Stimulated activated CD4-positive, alpha-beta T cell treated with anti-CD3 and anti-CD28 coated beads, TNF-alpha, amount 100 ng/mL, for 48 hours (primary cell): ENCODE measurements around the gene RGS14.

Source experiments
- DNase-seq, 3 donors: peaks; one replicate each; pipeline ENCODE4 v3.0.0-alpha.2; 2020; ENCODE audit warnings: low read depth in 3 of 3

RGS14 gene

DNA sequence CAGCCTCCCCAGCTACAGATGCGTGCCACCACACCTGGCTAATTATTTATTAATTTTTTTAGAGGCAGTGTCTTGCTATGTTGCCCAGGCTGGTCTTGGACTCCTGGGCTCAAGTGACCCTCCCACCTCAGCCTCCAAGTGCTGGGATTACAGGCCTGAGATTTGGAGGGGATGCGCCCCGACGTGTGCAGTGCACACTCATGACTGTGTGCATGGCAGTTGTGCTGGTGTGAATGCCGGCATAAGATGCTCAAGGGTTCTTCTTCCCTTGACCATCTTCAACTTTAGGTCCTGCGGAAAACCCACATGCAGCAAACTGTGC lies 23.0 kb downstream of the RGS14 start:
- no peak for DNase-seq

DNA sequence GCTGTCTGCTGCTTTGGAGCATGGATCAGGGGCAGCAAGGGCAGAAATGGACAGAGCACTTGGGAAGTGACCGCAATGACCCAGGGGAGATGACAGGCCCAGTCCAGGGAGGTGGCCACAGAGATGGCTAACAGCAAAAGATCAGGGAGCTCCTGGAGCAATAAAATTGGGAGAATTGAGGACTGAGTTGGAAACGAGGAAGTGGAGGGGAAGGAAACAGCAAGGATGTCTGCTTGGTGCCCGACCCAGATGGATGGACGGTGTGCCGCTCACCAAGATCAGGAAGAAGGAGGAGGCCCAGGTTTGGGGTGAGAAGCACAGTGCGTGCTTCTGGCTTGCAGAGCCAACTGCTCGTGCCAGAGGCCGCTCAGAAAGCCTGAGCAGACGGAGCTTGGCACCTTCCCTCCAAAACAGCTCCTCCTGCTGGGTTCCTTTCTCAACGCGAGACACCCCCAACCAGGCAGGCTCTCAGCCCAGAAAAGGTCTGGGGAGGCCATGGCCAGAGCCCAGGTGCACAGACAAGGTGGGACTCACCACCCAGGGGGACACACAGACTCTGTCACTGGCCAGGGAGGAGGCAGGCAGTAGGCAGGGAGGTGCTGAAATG lies 24.8 kb downstream of the RGS14 start:
- no peak for DNase-seq

DNA sequence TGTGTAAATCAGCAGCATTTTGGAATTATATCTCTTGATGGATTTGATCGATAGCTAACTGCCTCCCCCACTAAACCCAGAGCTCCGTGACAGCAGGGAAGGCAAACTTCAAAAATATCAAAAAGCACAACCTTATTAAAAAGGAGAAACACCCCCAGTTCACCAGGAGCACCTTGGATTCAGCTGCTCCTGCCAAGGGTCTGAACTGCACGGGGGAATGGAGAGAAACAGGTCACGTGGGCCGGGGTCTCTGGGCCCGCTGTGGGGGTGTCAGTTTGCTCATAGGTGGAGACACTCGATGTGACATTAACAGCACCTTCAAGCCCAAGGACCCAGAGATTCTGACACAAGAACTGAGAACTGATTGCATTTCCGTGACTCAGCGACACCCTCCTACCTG lies 25.5 kb downstream of the RGS14 start:
- no peak for DNase-seq

DNA sequence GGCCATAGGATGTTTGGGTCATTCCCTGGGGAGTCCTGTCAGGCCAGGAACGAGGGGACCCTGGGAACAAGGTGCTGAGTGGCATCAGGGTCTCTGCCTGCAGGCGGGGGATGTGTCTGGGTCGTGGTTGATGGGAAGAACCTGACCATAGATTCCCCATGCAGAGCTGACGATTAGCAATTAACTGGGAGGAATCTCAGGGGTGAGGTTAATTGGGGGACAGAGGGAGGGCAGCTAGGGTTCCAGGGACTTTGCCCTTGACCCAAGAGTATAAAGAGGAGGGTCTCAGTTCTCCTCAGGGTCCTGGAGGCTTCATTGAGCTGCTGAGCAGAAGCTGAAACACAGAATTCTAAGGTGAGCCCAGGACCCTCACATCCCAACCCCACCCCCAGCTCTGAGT lies 26.4 kb downstream of the RGS14 start, which contains the start of gene SLC34A1:
Gene SLC34A1, plus strand, starts transcription at position 301 of the 400 bp plus-strand sequence. CDS start 1,308 bp downstream, outside the sequence.
- no peak for DNase-seq

DNA sequence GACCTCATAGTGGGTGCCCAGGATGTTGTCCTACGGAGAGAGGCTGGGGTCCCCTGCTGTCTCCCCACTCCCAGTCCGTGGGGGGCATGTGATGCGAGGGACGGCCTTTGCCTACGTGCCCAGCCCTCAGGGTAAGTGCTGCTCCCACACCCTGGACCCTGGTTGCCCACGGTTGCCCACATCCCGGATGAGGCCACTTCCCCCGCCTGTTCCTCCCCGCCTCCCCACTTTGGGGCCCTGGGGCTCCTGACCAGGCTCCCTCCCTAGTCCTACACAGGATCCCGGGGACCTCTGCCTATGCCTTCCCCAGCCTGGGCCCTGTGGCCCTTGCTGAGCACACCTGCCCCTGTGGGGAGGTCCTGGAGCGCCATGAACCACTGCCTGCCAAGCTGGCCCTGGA lies 28.0 kb downstream of the RGS14 start:
- no peak for DNase-seq

DNA sequence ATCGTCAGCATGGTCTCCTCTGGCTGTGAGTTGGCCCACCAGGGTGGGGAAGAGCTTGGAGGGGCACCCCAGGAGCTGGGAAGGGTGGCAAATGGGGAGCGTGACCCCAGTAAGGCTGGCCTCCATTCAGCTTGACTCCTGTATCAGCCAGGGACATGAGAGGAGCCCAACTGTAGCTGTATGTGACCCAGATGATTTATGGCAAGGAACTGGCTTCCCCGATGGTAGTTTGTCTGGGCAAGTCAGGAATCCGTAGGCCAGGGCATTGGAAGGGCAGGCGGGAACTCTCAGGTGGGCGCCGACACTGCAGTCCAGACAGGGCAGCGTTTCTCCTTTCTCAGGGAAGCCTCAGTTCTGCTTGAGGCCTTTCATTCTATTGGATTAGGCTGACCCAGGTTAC lies 28.8 kb downstream of the RGS14 start:
- no peak for DNase-seq

DNA sequence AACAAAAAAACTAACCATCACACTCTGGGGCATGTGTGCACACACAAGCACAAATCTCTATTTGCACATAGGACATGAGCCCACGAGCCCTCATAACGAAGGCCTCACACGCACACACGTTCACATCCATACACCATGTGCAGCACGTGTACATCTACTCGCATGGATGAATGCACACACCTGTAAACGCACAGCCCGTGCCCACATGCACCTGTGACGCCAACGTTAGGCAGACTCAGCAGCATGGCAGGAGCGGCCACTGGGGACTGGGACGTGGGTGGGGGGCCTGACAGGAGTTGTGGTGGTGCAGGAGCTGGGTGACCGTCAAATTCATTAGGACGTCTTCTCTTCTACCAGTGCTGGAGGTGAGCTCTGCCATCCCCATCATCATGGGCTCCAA lies 29.7 kb downstream of the RGS14 start:
- no peak for DNase-seq

DNA sequence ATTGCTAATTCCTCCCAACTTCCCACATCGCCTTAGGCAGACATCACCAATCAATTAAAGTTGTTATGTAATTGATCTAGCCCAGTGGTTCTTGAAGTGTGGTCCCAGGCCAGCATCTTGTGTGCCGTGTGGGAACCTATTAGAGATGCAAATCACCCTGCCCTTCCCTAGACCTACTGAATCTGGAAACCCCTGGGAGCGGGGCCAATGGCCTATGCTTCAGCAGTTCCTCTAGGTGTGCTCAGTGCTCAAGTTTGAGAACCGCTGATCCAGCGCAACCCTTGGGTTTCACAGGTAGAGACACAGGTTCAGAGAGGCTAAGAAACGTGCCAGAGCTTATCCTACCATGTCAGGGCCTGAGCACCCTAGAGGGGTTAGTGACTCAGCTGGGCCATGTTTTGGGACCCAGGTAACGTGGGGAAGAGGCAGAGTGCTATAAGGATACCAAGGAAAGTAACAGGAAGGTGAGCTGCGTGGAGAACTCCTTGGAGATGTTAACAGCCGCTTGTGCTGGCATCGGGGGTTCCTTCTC lies 30.9 kb downstream of the RGS14 start:
- no peak for DNase-seq

DNA sequence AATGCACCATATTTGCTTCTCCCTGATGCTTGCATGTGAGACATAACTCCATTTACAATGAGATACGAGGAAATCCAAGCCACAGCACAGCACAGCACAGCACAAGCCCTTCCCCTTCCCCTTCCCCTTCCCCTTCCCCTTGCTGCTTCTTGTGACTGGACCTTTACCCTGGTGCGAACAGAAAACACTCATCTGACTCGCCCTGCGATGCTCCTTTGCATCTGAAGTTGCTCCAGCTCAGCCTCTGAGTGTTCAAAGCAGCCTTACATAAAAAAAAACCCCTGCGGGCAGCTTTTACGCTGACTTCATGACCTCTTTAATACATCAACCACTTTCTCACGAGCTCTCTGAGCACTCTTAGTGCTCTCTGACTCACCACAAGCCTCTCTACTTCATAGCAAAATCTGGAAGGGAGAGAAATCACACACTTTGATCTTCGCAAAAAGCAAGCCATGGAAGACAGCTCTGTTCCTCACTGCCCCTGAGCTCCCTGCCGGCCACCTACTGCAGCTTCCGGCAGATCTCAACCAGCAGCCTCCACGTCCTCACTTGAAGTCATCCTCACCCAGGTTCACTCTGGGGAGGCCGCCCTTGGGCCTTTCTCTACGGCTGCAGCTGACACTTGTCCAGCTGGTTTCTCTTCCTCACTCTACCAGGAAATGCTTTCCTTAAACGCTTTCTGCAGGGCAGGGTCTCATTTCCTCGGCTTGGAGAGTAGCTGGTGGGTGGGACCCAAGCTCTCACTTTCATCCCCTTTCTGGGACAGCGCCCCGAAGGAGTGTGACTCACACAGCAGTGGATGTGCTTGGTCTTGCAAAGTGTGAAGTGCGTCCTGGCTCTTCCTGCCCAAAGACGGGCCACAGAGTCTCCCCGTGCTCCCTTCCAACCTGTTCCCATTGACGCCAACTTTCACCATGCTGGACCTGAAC lies 31.8 kb downstream of the RGS14 start:
- DNase-seq: peak in 1 of 3 donors; percentile 42

DNA sequence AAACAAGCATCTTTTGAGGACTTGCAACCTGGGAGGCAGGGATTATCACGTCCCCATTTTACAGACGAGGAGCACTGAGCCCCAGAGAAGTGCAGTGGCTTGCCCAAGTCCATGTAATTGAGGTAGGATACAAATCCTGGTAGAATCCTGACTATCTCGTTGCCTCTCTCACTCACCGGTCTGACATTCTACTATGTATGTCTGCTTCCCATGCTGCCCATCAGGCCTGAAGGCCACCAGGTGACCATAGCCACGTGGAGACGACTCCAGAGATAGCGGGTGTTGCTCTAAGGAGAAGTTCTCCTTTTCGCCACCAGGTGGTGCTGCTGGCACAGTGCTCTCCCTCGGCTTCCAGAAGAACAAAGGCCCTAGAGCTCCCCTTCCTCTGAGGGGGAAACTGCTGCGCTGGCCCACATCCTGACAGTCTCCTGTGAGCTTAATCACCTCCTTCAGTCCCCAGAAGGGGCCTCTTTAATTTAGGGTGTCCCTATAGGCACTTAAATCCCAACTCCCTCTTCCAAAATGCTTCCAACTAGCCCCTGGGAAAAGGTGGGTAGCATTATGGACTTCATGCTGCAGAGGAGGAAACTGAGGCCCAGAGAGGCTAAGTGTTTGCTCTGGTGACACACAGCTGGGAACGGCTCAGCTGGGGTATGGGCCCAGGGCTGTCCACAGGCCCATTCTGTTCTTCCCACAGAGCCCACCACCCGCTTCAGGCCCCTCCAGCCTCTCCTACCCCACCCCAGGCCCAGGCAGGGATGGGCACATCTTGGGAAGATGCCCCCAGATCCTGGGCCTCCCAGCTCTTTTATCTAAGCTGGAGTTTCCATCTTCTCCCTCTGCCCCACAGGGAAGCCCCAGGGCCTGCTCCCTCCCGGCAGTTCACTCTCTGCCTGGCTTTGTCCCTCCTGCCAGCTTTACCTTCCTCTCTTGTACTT lies 32.9 kb downstream of the RGS14 start:
- peak; percentile 76 to 80 (median 80) for DNase-seq

DNA sequence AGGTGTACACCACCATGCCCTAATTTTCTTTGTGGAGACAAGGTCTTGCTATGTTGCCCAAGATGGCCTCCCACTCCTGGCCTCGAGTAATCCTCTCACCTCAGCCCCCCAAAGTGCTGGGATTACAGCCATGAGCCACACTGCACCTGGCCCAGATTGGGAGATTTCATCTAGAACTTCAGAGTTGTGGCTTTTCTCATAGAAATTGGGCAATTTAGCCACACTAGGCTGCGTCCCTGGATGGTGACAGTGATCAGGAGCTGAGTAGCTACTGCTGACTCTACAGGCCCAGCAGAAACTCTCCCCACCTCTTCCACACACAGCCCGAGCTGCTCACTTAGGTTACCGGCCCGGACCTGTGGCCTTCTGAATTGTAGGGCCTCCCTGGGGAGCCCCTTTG lies 35.0 kb downstream of the RGS14 start:
- no peak for DNase-seq

DNA sequence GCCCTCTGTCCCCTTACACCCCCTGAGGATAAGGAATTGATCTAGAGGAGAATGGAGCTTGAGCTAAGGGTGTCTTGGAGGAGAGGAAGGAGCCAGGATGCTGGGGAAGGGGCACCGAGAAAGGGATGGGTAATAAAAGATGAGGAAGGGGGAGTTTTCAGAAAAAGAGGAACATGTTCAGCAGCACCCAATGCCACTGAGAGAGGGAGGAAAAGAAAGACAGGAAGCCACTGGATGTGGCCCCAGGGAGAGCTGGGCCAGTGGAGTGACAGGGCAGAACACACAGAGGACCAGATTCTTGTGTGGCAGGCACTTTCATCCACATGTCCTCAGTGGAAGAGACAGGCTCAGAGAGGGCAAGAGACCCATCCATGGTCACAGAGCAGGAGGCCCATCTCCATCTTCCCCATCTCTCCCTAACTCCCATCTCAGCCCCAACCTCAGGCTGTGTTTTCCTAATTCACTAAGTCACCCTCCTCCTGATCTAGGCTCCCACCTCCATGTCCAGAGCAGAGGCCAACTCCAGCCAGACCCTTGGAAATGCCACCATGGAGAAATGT lies 35.6 kb downstream of the RGS14 start:
- no peak for DNase-seq

DNA sequence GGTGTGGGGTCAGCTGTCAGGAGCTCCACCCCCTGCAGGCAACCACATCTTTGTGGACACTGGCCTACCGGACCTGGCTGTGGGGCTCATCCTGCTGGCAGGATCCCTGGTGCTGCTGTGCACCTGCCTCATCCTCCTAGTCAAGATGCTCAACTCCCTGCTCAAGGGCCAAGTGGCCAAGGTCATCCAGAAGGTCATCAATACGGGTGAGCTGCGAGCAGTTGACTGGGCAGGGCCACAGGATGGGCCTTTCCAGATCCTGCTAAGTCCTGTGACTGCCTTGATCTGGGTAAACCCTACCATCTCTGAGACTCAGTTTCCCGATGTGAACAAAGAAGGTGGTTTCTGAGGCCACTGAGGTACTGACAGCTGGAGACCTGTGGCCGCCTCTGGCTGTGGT lies 36.3 kb downstream of the RGS14 start:
- no peak for DNase-seq

DNA sequence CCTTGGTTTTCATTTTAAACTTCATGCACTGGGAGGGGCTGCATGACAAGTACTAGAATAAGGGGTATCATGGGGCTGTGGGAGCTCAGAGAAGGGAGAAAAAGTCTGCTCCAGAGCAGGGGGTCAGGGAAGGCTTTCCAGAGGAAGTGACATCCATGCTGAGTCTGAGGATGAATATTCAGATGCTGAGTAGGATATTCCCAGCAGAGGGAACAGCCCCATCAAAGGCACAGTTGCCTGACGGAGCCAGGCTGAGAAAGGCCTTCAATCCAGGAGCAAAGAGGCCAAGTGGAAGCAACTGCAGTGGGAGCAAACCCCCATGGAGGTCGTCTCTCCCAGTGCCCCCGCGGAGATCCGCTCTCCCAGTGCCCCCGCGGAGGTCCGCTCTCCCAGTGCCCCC lies 38.4 kb downstream of the RGS14 start:
- no peak for DNase-seq

DNA sequence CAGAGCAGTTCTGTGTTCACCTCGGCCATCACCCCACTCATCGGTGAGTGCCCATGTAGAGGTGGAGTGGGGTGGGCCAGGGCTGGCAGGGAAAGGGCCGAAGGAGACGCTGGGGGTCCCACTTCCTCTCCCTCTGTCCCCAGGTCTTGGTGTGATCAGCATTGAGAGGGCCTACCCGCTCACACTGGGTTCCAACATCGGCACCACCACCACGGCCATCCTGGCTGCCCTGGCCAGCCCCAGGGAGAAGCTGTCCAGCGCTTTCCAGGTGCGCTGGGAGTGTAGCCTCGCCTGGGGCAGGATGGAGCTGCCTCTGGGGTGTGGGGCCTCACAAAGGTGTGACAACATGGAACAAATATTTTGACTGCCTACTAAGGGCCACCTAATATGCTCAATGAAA lies 39.1 kb downstream of the RGS14 start:
- DNase-seq: no peak

DNA sequence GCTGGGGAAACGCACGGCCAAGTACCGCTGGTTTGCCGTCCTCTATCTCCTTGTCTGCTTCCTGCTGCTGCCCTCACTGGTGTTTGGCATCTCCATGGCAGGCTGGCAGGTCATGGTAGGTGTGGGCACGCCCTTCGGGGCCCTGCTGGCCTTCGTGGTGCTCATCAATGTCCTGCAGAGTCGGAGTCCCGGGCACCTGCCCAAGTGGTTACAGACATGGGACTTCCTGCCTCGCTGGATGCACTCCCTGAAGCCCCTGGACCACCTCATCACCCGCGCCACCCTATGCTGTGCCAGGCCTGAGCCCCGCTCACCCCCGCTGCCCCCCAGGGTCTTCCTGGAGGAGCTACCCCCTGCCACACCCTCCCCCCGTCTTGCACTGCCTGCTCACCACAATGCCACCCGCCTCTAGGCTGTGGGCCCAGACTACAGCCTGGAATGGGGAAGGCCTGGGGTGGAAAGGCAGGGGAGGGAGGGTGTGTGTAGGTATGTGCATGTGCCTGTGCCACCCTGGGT lies 40.2 kb downstream of the RGS14 start:
- no peak for DNase-seq

DNA sequence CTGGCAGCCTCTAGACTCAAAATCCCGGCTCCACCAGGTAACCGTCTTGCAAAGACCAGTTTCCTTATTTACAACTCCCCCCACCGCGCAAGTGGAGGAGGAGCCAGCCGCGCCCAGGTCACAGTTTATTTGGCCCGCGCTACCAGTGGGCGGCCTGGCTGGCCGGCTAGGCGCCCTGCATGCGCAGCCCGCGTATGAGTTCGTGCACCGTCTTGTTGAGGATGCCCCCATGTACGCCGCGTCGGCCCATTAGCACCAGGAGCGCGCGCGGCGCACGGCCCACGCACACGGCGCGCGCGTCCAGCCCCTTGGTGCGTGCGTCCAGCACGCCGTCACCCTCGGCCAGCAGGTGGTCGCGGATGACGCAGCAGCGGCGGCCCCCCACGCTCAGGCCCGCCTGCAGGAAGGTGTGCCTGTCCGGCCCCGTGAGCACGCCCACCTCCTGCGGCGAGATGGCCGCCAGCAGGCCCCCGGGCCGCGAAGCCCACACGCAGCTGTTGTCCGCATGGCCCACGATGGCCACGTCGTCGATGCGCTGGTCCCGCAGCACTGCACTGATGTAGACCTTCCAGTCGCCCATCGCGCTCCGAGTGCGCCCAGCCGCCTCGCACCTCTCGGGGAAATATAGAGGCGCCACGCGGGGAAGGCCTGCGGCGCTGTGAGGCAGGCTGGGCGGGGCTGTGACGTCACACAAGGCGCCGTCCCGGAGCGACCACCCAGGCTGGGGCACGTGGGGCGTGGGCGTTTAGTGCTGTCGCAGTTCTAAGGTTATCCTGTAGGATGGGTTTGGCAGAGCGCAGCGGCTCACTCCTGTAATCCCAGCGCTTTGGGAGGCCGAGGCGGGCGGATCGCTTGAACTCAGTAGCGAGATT lies 42.5 kb downstream of the RGS14 start, which contains the start of gene PFN3:
Gene PFN3, minus strand, starts transcription at position 665 of the 872 bp plus-strand sequence. Its CDS starts 85 bp downstream, at position 580.
- DNase-seq: no peak

DNA sequence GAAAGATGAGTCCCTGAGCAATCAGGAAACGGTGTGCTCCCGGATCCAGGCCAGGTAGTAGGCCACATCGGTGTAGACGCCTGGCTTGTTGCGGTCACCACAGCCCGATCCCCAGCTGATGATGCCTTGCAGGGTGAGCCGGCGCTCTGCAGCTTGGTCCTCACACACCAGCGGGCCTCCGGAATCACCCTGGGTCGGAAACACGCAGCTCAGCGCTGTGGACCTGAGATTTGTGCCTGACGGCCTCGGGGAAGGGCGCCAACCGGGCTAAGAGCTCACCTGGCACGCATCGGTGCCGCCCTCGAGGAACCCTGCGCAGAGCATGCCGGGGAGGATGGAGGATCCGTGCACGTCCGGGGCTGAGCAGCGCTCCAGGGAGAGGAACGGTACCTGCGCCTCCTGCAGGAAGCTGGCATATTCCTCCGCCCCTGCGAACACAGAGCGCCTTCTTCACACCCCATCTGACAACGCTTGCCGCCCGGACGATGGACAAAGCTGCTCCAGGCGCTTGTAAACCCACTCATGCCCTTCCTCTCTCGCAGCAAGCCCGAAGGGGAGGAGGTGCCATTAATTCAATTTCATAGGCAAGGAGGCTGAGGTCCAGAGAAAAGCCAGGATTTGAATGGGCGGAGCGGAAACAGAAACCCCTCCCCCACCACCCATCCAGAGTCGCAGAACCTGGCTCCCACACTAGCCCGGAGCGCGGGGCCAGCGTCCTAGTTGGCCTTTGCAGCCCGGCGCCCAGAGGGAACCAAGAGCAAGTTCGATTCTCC lies 44.7 kb downstream of the RGS14 start:
- DNase-seq: peak; percentile 61 to 63 (median 63)

DNA sequence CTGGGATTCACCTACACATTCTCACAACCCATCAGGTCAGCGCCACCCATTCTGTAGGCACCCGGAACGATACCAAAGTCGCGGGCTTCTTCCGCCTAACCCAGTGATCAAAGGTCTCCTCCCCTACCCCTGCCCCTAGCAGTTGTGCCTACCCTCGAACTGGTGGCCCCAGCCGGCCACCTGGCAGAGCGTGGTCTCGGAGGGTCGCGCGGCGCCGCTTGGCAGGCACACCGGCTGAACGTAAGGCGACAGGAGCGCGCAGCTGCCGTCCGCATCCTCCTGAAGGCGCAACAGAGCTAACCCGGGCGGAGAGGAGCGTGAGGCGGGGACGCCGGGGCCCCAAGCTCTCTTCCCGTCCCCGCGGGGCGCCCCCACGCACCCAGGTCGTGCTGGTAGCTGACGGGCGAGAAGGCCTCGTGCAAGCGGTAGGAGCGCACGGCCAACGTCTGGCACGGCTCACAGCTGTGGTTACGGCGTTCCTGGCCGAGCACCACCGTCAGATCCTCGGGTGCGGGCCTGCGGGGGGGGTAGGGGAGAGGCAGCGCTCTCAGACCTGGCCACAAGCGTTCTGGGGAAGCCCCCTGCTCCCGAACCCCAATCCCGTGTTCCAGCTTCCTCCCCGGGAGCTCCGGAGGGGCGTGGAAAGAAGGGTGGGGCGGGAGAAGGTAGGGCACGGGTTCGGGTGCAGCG lies 45.5 kb downstream of the RGS14 start:
- peak in 2 of 3 donors; percentile 29 to 45 for DNase-seq
